Panc1 (cell line): Measurements from ENCODE around the gene EGFLAM. TPM values are rescaled to one million over a fixed set of nuclear protein-coding genes. Genes with fewer than 3 reads are reported as not detected.

ENCODE experiments used
- ATAC-seq: fragments of 200-7000 bp; cut with Tn5 transposase; 2 replicates; pipeline ENCODE4 v1.9.1; 2020; ENCODE audit warnings: mild to moderate bottlenecking, moderate library complexity
- BruUV-seq: library from RNA; stranded (reverse); fragments of 400-500 nt; replicated peaks from 2 replicates; lab custom pipeline; 2021; lab: Mats Ljungman, UMichigan
- CTCF ChIA-PET: fragments of 300-600 bp; sonication (Branson Sonifier 250); formaldehyde crosslinking; loops from one replicate; lab custom pipeline; 2022; ENCODE audit warnings: antibody characterized with exemption; lab: Charles Lee
- POLR2A ChIA-PET: fragments of 300-600 bp; sonication (Branson Sonifier 250); formaldehyde crosslinking; loops from one replicate; lab custom pipeline; 2022; ENCODE audit warnings: antibody characterized with exemption; lab: Charles Lee
- DNase-seq: peaks from one replicate; pipeline ENCODE4 v3.0.0-alpha.2; 2010; ENCODE audit warnings: low read depth, low spot score
- H3K27ac ChIP-seq: 2 replicates; pipeline ENCODE4 v1.5.1; 2011; ENCODE audit warnings: mild to moderate bottlenecking, low read length, inconsistent platforms
- H3K27me3 ChIP-seq: fragments of 200-500 bp; sonication (Bioruptor generic); 2 replicates; pipeline ENCODE4 v1.6.0; 2014; ENCODE audit warnings: low read length, inconsistent platforms; ENCODE audit not compliant: control insufficient read depth, insufficient read depth
- H3K36me3 ChIP-seq: fragments of 200-500 bp; sonication (Bioruptor generic); 2 replicates; pipeline ENCODE4 v1.5.1; 2014; ENCODE audit warnings: inconsistent platforms, mild to moderate bottlenecking, low read length, moderate library complexity; ENCODE audit not compliant: control insufficient read depth, insufficient read depth
- H3K4me1 ChIP-seq: 2 replicates; pipeline ENCODE4 v1.5.1; 2011; ENCODE audit warnings: inconsistent platforms, mild to moderate bottlenecking, low read length, moderate library complexity; ENCODE audit not compliant: control insufficient read depth, insufficient read depth
- H3K4me3 ChIP-seq, 2 experiments: 2 replicates each; pipeline ENCODE4 v1.5.1; 2011 to 2012; ENCODE audit warnings: low read depth in 2 of 2, low read length in 2 of 2, mild to moderate bottlenecking in 2 of 2, inconsistent platforms in 1 of 2, moderate library complexity in 1 of 2
- H3K9me3 ChIP-seq: fragments of 200-500 bp; sonication (Bioruptor generic); 2 replicates; pipeline ENCODE4 v1.5.1; 2014; ENCODE audit warnings: low read depth, mild to moderate bottlenecking, inconsistent platforms, low read length, moderate library complexity; ENCODE audit not compliant: control insufficient read depth, insufficient read depth
- POLR2AphosphoS5 ChIP-seq: IDR thresholded peaks from 2 replicates; pipeline ENCODE4 v1.6.1; 2012; ENCODE audit warnings: mild to moderate bottlenecking, low read depth, low read length, moderate library complexity
- SIN3A ChIP-seq: IDR thresholded peaks from 2 replicates; pipeline ENCODE4 v1.6.1; 2012; ENCODE audit warnings: low read depth, mild to moderate bottlenecking, low read length, moderate library complexity, borderline replicate concordance; ENCODE audit not compliant: insufficient read depth
- TCF7L2 ChIP-seq: IDR thresholded peaks from 2 replicates; pipeline ENCODE4 v1.6.1; 2011; ENCODE audit warnings: mild to moderate bottlenecking, low read depth, low read length, inconsistent platforms
- in situ Hi-C: cut with HindIII; loops from 2 replicates; pipeline ENCODE4 v1.10.0; 2016; ENCODE audit warnings: low sequenced_read_pairs, low pct_unique_long_range_greater_than_20kb
- intact Hi-C: fragments of 100-400 bp; cut with micrococcal nuclease; formaldehyde crosslinking; loops from one replicate; pipeline ENCODE4 v1.10.0; 2022; ENCODE audit not compliant: unreplicated experiment
- total RNA-seq: library from RNA; stranded (reverse); gene quantifications from one replicate; pipeline ENCODE4 v1.2.1, GENCODE V29; 2021; ENCODE audit not compliant: unreplicated experiment
- TF ChIP-seq, protein P1 (sequence below): fragments of 450-650 bp; IDR thresholded peaks from 2 replicates; pipeline ENCODE4 v1.5.1; 2017; ENCODE audit warnings: mild to moderate bottlenecking
- TF ChIP-seq, protein P2 (sequence below), 2 experiments: IDR thresholded peaks; 2 replicates each; pipeline ENCODE4 v1.6.1; 2011 to 2012; ENCODE audit warnings: low read depth in 2 of 2, control low read depth in 1 of 2, low read length in 1 of 2, mild to moderate bottlenecking in 1 of 2, moderate library complexity in 1 of 2; ENCODE audit not compliant: insufficient read depth in 1 of 2

Gene EGFLAM
- total RNA-seq, 1 experiment from 2014 or later = 14.8 TPM

DNA sequence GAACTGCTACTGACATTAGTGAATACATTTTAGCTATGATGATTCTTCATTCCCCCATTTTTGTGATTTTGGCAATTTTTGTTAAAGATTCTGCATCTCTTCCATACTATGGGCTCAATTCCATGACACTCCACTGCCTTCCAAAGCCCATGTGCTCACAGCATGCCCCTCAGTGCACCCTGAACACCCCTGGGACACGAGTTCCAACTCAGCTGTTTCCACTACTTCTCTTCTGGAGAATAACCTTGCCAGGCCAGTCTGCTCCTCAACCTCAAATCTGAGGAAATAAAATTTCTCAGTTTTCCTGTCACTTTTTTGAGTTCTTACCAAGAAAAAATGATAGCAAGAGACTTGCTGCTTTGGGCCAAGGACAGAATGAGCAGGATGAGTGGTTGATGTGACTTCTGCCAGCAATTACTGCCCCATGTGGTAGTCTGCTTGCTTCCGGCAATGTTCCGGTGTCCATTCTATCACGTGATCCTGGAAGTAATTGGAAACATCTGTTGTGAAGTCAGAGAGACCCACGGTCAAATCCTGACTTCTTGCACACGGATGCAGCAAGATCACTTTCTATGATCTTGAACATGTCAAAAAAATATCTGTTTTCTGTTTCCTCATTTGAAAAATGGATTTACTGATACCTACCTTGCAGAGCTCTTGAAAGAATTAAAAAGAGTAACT, 58.3 kb downstream of the EGFLAM start:
- H3K36me3 ChIP-seq = no peaks in the 10 kb centered on the region
- no peak for ATAC-seq
- no peak overlapping the region for H3K27ac ChIP-seq
- POLR2A ChIA-PET = no interaction called here
- no peak for DNase-seq
- H3K4me3 ChIP-seq = no peak overlapping the region
- TF ChIP-seq, protein P1, sequence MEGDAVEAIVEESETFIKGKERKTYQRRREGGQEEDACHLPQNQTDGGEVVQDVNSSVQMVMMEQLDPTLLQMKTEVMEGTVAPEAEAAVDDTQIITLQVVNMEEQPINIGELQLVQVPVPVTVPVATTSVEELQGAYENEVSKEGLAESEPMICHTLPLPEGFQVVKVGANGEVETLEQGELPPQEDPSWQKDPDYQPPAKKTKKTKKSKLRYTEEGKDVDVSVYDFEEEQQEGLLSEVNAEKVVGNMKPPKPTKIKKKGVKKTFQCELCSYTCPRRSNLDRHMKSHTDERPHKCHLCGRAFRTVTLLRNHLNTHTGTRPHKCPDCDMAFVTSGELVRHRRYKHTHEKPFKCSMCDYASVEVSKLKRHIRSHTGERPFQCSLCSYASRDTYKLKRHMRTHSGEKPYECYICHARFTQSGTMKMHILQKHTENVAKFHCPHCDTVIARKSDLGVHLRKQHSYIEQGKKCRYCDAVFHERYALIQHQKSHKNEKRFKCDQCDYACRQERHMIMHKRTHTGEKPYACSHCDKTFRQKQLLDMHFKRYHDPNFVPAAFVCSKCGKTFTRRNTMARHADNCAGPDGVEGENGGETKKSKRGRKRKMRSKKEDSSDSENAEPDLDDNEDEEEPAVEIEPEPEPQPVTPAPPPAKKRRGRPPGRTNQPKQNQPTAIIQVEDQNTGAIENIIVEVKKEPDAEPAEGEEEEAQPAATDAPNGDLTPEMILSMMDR = no peak
- no peak for TF ChIP-seq POLR2AphosphoS5
- TF ChIP-seq SIN3A = no peak
- TF ChIP-seq, protein P2, sequence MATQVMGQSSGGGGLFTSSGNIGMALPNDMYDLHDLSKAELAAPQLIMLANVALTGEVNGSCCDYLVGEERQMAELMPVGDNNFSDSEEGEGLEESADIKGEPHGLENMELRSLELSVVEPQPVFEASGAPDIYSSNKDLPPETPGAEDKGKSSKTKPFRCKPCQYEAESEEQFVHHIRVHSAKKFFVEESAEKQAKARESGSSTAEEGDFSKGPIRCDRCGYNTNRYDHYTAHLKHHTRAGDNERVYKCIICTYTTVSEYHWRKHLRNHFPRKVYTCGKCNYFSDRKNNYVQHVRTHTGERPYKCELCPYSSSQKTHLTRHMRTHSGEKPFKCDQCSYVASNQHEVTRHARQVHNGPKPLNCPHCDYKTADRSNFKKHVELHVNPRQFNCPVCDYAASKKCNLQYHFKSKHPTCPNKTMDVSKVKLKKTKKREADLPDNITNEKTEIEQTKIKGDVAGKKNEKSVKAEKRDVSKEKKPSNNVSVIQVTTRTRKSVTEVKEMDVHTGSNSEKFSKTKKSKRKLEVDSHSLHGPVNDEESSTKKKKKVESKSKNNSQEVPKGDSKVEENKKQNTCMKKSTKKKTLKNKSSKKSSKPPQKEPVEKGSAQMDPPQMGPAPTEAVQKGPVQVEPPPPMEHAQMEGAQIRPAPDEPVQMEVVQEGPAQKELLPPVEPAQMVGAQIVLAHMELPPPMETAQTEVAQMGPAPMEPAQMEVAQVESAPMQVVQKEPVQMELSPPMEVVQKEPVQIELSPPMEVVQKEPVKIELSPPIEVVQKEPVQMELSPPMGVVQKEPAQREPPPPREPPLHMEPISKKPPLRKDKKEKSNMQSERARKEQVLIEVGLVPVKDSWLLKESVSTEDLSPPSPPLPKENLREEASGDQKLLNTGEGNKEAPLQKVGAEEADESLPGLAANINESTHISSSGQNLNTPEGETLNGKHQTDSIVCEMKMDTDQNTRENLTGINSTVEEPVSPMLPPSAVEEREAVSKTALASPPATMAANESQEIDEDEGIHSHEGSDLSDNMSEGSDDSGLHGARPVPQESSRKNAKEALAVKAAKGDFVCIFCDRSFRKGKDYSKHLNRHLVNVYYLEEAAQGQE (IDR thresholded peaks at IDR 0.05; ENCODE audit: insufficient read depth in 1 of 2, low read depth in 2 of 2, low read length in 1 of 2) = no peak
- no peak for TF ChIP-seq TCF7L2
- intact Hi-C loops = no loop called here
- in situ Hi-C loops = no loop called here
- H3K27me3 ChIP-seq = no peaks in the 10 kb centered on the region; the same call in 1 of the 2 replicates
- no peaks in the 10 kb centered on the region for H3K4me1 ChIP-seq
- BruUV-seq = no TSS peak
- CTCF ChIA-PET = no interaction called here
- no peaks in the 10 kb centered on the region for H3K9me3 ChIP-seq

DNA sequence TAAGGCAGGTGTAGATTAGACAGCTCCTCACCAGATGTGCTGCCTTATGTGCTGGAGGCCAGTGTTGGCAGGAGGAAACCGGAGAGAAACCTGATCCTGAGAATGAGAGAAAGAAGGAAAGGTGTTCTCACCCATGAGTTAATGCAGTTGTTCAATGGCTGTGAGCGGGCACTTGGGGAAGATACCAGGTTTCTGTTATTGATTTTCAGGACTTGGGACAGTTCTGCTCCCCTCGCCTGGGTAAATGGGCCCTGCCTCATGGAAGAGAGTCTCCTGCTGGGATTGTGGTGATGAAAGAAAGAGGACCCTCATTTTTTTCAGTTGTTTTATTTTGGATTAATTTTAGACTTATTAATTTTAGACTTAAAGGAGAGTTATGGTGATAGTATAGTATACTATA, 59.5 kb downstream of the EGFLAM start:
- Histone ChIP-seq H3K27me3 (no peaks in the 10 kb centered on the region; the same call in 1 of the 2 replicates), H3K4me1 (no peaks in the 10 kb centered on the region), H3K27ac (no peak overlapping the region), H3K4me3 (no peak overlapping the region), H3K36me3 (no peaks in the 10 kb centered on the region), H3K9me3 (no peaks in the 10 kb centered on the region)
- in situ Hi-C loops (no loop called here), intact Hi-C loops (no loop called here)
- no TSS peak for BruUV-seq
- TF ChIP-seq, protein P1 = no peak
- TF ChIP-seq TCF7L2 (no peak), SIN3A (no peak), POLR2AphosphoS5 (no peak)
- TF ChIP-seq, protein P2 (IDR thresholded peaks at IDR 0.05; ENCODE audit: insufficient read depth in 1 of 2, low read depth in 2 of 2, low read length in 1 of 2) = no peak
- no peak for DNase-seq
- POLR2A ChIA-PET = no interaction called here
- no peak for ATAC-seq
- CTCF ChIA-PET = no interaction called here
